Brain microvascular endothelial cell (primary cell): ENCODE data around the gene COL5A3.

Experiments
- DNase-seq: peaks from one replicate; pipeline ENCODE4 v3.0.0-alpha.2; 2020
- H3K27ac ChIP-seq: fragments of 250-450 bp; sonication (Bioruptor Pico); 2 replicates; pipeline ENCODE4 v1.5.1; 2020; ENCODE audit warnings: mild to moderate bottlenecking, moderate library complexity
- H3K27me3 ChIP-seq: fragments of 250-450 bp; sonication (Bioruptor Pico); replicated peaks from 2 replicates; pipeline ENCODE4 v1.5.1; 2020; ENCODE audit warnings: mild to moderate bottlenecking
- H3K36me3 ChIP-seq: fragments of 250-450 bp; sonication (Bioruptor Pico); replicated peaks from 2 replicates; pipeline ENCODE4 v1.5.1; 2020; ENCODE audit warnings: mild to moderate bottlenecking
- H3K4me3 ChIP-seq: 2 replicates; pipeline ENCODE4 v1.5.1; 2011; ENCODE audit warnings: low read depth, mild to moderate bottlenecking, control low read depth, low read length, moderate library complexity
- CTCF ChIP-seq: IDR thresholded peaks from 2 replicates; pipeline ENCODE4 v1.5.1; 2011; ENCODE audit warnings: low read depth, mild to moderate bottlenecking, moderate library complexity, low read length, control low read depth, inconsistent platforms; ENCODE audit errors: missing control alignments
- in situ Hi-C: cut with HindIII; loops from 2 replicates; pipeline ENCODE4 v1.10.0; 2017; ENCODE audit warnings: low sequenced_read_pairs, low pct_ligation_motif_present

Gene COL5A3

GRCh38 chr19:9970481-9970880 lies 39.8 kb downstream of the COL5A3 start:
- in situ Hi-C loops, result no loop called here
- no peak for TF ChIP-seq CTCF
- Histone ChIP-seq H3K27me3 (no peaks in the 10 kb centered on the region), H3K36me3 (no peaks in the 10 kb centered on the region), H3K27ac (no peak overlapping the region), H3K4me3 (no peak overlapping the region)
- DNase-seq, result no peak

GRCh38 chr19:9969688-9969975 lies 40.7 kb downstream of the COL5A3 start:
- H3K27ac ChIP-seq, result no peak overlapping the region
- no peak for DNase-seq
- H3K36me3 ChIP-seq, result no peaks in the 10 kb centered on the region
- H3K27me3 ChIP-seq, result no peaks in the 10 kb centered on the region
- no peak overlapping the region for H3K4me3 ChIP-seq
- no peak for TF ChIP-seq CTCF
- in situ Hi-C loops, result no loop called here

GRCh38 chr19:9968820-9969687 lies 41.2 kb downstream of the COL5A3 start:
- H3K4me3 ChIP-seq, result no peak overlapping the region
- DNase-seq, result no peak
- no peaks in the 10 kb centered on the region for H3K36me3 ChIP-seq
- TF ChIP-seq CTCF, result no peak
- in situ Hi-C loops, result no loop called here
- H3K27me3 ChIP-seq, result no peaks in the 10 kb centered on the region
- H3K27ac ChIP-seq, result no peak overlapping the region

- Histone ChIP-seq H3K27me3 (no peaks in the 10 kb centered on the region), H3K4me3 (no peak overlapping the region), H3K27ac (no peak overlapping the region), H3K36me3 (no peaks in the 10 kb centered on the region)
- in situ Hi-C loops, result no loop called here
- no peak for TF ChIP-seq CTCF
- DNase-seq, result no peak
Observed at GRCh38 chr19:9967326-9967725, 43.0 kb downstream of the COL5A3 start.

GRCh38 chr19:9966448-9966847 lies 43.9 kb downstream of the COL5A3 start:
- H3K27ac ChIP-seq, result no peak overlapping the region
- no peak for TF ChIP-seq CTCF
- in situ Hi-C loops, result no loop called here
- no peak for DNase-seq
- no peaks in the 10 kb centered on the region for H3K36me3 ChIP-seq
- no peaks in the 10 kb centered on the region for H3K27me3 ChIP-seq
- H3K4me3 ChIP-seq, result no peak overlapping the region

- Histone ChIP-seq H3K4me3 (no peak overlapping the region), H3K27me3 (no peaks in the 10 kb centered on the region), H3K27ac (no peak overlapping the region), H3K36me3 (no peaks in the 10 kb centered on the region)
- DNase-seq, result no peak
- in situ Hi-C loops, result no loop called here
- TF ChIP-seq CTCF, result no peak
Observed at GRCh38 chr19:9966024-9966423, 44.3 kb downstream of the COL5A3 start.
